GM19467 (cell line): ENCODE measurements around the gene SNRPA.
"Not testable (repeated sequence)": the region's sequence is repeated elsewhere in the genome, so short reads cannot be mapped to it uniquely, and the experiment has no call there.

Source experiments
- ATAC-seq: cut with Tn5 transposase; IDR thresholded peaks from one replicate; pipeline ENCODE4 v1.9.1; 2021; ENCODE audit warnings: mild to moderate bottlenecking, moderate library complexity; ENCODE audit not compliant: unreplicated experiment

SNRPA gene

GRCh38 chr19:40811478-40812341, 60.7 kb downstream of the SNRPA start:
- no peak for ATAC-seq

GRCh38 chr19:40812571-40812970, 61.6 kb downstream of the SNRPA start:
- not testable (repeated sequence) for ATAC-seq

GRCh38 chr19:40813182-40813581, 62.2 kb downstream of the SNRPA start:
- ATAC-seq, result no peak
